Placental epithelial cell (primary cell): Measurements from ENCODE around the gene ELFN1. TPM values are rescaled to one million over a fixed set of nuclear protein-coding genes. Genes with fewer than 3 reads are reported as not detected.

Experiments used
- total RNA-seq: library from RNA; depleted of rRNA; stranded (reverse); fragments of >200 nt; gene quantifications from 2 replicates; pipeline ENCODE4 v1.2.3, GENCODE V29; 2012

Gene ELFN1
- total RNA-seq = under 0.01 and 0.22 TPM in 2 replicates

GRCh38 chr7:1669954-1670893 is at the start of gene ELFN1:
TSS of gene ELFN1 (plus strand) at chr7:1670277. CDS start at chr7:1744597, 74,320 bp downstream.

Other genes with a start within 250 kb of the ELFN1 start
- gene MICALL2, start 210.8 kb upstream of the ELFN1 start, total RNA-seq = 29.0 and 35.7 TPM in 2 replicates
- 46.7 and 83.8 TPM in 2 replicates for gene INTS1, start 165.9 kb upstream of the ELFN1 start, total RNA-seq
- gene MAFK, start 139.6 kb upstream of the ELFN1 start, total RNA-seq = 6.7 and 13.6 TPM in 2 replicates
- 2.4 and 5.1 TPM in 2 replicates for gene TMEM184A, start 114.1 kb upstream of the ELFN1 start, total RNA-seq
- 20.0 and 33.1 TPM in 2 replicates for gene PSMG3, start 100.2 kb upstream of the ELFN1 start, total RNA-seq